ENCODE measurements around the gene FCHO2. TPM values are rescaled to one million over a fixed set of nuclear protein-coding genes. Genes with fewer than 3 reads are reported as not detected.

The FCHO2 gene
- total and polyA plus RNA-seq, 2 of the 8 experiments (the other 6 are each of a cell fraction or from before 2014, with no cell fraction given), result 4.3 to 15.7 TPM

DNA sequence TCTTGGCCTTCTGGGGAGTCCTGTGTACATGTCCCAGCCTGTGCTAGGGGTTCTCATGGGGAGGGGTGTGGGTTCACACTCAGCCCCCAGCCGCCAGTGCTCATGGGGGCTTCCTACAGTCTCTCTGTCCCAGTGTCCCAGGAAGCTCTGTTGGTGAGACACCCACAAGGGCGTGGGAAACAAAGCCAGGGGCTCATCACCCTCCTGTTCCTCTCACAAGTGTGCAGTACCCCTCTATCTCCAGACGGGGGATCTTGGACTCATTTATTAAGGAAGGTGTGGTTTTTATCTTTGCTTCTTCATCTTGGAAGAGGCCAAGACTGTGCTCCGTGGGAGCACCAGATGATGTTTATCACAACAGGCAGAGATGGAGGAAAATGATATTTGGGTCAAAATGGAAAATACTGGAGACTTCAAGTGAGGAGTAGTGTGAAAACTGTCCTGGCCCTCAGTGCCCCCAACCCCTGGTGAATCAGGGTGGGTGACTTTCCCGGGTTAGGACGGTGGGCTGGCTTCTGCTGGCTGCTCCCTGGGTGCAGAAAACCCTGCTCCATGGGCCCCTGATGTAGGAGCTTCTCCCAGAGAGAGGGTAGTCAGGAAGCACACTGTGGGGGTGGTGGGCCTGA, 179.7 kb downstream of the FCHO2 start (continued):
- TF ChIP-seq, protein P1, sequence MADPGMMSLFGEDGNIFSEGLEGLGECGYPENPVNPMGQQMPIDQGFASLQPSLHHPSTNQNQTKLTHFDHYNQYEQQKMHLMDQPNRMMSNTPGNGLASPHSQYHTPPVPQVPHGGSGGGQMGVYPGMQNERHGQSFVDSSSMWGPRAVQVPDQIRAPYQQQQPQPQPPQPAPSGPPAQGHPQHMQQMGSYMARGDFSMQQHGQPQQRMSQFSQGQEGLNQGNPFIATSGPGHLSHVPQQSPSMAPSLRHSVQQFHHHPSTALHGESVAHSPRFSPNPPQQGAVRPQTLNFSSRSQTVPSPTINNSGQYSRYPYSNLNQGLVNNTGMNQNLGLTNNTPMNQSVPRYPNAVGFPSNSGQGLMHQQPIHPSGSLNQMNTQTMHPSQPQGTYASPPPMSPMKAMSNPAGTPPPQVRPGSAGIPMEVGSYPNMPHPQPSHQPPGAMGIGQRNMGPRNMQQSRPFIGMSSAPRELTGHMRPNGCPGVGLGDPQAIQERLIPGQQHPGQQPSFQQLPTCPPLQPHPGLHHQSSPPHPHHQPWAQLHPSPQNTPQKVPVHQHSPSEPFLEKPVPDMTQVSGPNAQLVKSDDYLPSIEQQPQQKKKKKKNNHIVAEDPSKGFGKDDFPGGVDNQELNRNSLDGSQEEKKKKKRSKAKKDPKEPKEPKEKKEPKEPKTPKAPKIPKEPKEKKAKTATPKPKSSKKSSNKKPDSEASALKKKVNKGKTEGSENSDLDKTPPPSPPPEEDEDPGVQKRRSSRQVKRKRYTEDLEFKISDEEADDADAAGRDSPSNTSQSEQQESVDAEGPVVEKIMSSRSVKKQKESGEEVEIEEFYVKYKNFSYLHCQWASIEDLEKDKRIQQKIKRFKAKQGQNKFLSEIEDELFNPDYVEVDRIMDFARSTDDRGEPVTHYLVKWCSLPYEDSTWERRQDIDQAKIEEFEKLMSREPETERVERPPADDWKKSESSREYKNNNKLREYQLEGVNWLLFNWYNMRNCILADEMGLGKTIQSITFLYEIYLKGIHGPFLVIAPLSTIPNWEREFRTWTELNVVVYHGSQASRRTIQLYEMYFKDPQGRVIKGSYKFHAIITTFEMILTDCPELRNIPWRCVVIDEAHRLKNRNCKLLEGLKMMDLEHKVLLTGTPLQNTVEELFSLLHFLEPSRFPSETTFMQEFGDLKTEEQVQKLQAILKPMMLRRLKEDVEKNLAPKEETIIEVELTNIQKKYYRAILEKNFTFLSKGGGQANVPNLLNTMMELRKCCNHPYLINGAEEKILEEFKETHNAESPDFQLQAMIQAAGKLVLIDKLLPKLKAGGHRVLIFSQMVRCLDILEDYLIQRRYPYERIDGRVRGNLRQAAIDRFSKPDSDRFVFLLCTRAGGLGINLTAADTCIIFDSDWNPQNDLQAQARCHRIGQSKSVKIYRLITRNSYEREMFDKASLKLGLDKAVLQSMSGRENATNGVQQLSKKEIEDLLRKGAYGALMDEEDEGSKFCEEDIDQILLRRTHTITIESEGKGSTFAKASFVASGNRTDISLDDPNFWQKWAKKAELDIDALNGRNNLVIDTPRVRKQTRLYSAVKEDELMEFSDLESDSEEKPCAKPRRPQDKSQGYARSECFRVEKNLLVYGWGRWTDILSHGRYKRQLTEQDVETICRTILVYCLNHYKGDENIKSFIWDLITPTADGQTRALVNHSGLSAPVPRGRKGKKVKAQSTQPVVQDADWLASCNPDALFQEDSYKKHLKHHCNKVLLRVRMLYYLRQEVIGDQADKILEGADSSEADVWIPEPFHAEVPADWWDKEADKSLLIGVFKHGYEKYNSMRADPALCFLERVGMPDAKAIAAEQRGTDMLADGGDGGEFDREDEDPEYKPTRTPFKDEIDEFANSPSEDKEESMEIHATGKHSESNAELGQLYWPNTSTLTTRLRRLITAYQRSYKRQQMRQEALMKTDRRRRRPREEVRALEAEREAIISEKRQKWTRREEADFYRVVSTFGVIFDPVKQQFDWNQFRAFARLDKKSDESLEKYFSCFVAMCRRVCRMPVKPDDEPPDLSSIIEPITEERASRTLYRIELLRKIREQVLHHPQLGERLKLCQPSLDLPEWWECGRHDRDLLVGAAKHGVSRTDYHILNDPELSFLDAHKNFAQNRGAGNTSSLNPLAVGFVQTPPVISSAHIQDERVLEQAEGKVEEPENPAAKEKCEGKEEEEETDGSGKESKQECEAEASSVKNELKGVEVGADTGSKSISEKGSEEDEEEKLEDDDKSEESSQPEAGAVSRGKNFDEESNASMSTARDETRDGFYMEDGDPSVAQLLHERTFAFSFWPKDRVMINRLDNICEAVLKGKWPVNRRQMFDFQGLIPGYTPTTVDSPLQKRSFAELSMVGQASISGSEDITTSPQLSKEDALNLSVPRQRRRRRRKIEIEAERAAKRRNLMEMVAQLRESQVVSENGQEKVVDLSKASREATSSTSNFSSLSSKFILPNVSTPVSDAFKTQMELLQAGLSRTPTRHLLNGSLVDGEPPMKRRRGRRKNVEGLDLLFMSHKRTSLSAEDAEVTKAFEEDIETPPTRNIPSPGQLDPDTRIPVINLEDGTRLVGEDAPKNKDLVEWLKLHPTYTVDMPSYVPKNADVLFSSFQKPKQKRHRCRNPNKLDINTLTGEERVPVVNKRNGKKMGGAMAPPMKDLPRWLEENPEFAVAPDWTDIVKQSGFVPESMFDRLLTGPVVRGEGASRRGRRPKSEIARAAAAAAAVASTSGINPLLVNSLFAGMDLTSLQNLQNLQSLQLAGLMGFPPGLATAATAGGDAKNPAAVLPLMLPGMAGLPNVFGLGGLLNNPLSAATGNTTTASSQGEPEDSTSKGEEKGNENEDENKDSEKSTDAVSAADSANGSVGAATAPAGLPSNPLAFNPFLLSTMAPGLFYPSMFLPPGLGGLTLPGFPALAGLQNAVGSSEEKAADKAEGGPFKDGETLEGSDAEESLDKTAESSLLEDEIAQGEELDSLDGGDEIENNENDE (IDR thresholded peaks at IDR 0.05; ENCODE audit: insufficient replicate concordance, low read length), result no peak
- TF ChIP-seq KDM5A (IDR thresholded peaks at IDR 0.05; ENCODE audit: low read length) (no peak), SP1 (IDR thresholded peaks at IDR 0.05; ENCODE audit: low read depth, low read length) (no peak), TAF1 (IDR thresholded peaks at IDR 0.05; ENCODE audit: low read depth, low read length) (no peak)
